Stimulated activated CD4-positive, alpha-beta T cell treated with anti-CD3 and anti-CD28 coated beads, Interleukin-15, amount 100 ng/mL, for 1 hour (primary cell): ENCODE data around the gene UBE2E2.

Experiments
- DNase-seq, 2 donors: peaks; one replicate each; pipeline ENCODE4 v3.0.0-alpha.2; 2020; ENCODE audit warnings: low read depth in 1 of 2, low spot score in 1 of 2

The UBE2E2 gene

GRCh38 chr3:23437484-23438145 lies 234.5 kb downstream of the UBE2E2 start:
- DNase-seq = no peak

GRCh38 chr3:23438657-23439056 lies 235.5 kb downstream of the UBE2E2 start:
- DNase-seq = no peak

GRCh38 chr3:23439080-23439479 lies 236.0 kb downstream of the UBE2E2 start:
- no peak for DNase-seq

- no peak for DNase-seq
These were observed 237.5 kb downstream of the UBE2E2 start for GRCh38 chr3:23440416-23441294.

GRCh38 chr3:23442598-23443383 lies 239.7 kb downstream of the UBE2E2 start:
- no peak for DNase-seq

GRCh38 chr3:23444386-23444785 lies 241.3 kb downstream of the UBE2E2 start:
- DNase-seq = no peak

GRCh38 chr3:23446301-23446700 lies 243.2 kb downstream of the UBE2E2 start:
- DNase-seq = no peak

- DNase-seq = no peak
These were observed 245.9 kb downstream of the UBE2E2 start for GRCh38 chr3:23448998-23449537.

GRCh38 chr3:23450051-23450450 lies 246.9 kb downstream of the UBE2E2 start:
- no peak for DNase-seq

GRCh38 chr3:23450806-23451205 lies 247.7 kb downstream of the UBE2E2 start:
- DNase-seq = no peak

- DNase-seq = no peak
These were observed 249.3 kb downstream of the UBE2E2 start for GRCh38 chr3:23452408-23452807.

GRCh38 chr3:23455084-23455483 lies 252.0 kb downstream of the UBE2E2 start:
- DNase-seq = no peak

- DNase-seq = no peak
These were observed 252.6 kb downstream of the UBE2E2 start for GRCh38 chr3:23455775-23456174.

GRCh38 chr3:23457697-23458096 lies 254.6 kb downstream of the UBE2E2 start:
- DNase-seq = no peak

- no peak for DNase-seq
These were observed 256.3 kb downstream of the UBE2E2 start for GRCh38 chr3:23459465-23459864.

GRCh38 chr3:23459889-23460546 lies 256.9 kb downstream of the UBE2E2 start:
- no peak for DNase-seq

- DNase-seq = no peak
These were observed 257.9 kb downstream of the UBE2E2 start for GRCh38 chr3:23461069-23461468.

GRCh38 chr3:23463791-23464190 lies 260.7 kb downstream of the UBE2E2 start:
- no peak for DNase-seq

- DNase-seq = no peak
These were observed 262.4 kb downstream of the UBE2E2 start for GRCh38 chr3:23465569-23465968.

- DNase-seq = no peak
These were observed 265.1 kb downstream of the UBE2E2 start for GRCh38 chr3:23468203-23468602.
